ENCODE measurements around the gene ENGASE.

ENGASE gene

GRCh38 chr17:79131701-79132100 is 57.1 kb downstream of the ENGASE start:
- no peaks in the 10 kb centered on the region for H3K36me3 ChIP-seq (ENCODE audit: control insufficient read depth, insufficient read depth, low read length)
- H3K4me3 ChIP-seq (ENCODE audit: low read depth, low read length), result no peak overlapping the region
- no peaks in the 10 kb centered on the region for H3K27me3 ChIP-seq (ENCODE audit: control insufficient read depth, insufficient read depth, low read length)
- H3K9ac ChIP-seq (ENCODE audit: low read depth, low read length), result no peak overlapping the region
- no peaks in the 10 kb centered on the region for H3K4me1 ChIP-seq (ENCODE audit: control insufficient read depth, insufficient read depth, low read length)
- no peaks in the 10 kb centered on the region for H3K9me3 ChIP-seq (ENCODE audit: control insufficient read depth, insufficient read depth, low read length)

GRCh38 chr17:79132271-79133064 is 57.8 kb downstream of the ENGASE start:
- no peaks in the 10 kb centered on the region for H3K9me3 ChIP-seq (ENCODE audit: control insufficient read depth, insufficient read depth, low read length)
- no peak overlapping the region for H3K9ac ChIP-seq (ENCODE audit: low read depth, low read length)
- H3K4me3 ChIP-seq (ENCODE audit: low read depth, low read length), result no peak overlapping the region
- H3K27me3 ChIP-seq (ENCODE audit: control insufficient read depth, insufficient read depth, low read length), result no peaks in the 10 kb centered on the region
- H3K36me3 ChIP-seq (ENCODE audit: control insufficient read depth, insufficient read depth, low read length), result no peaks in the 10 kb centered on the region
- H3K4me1 ChIP-seq (ENCODE audit: control insufficient read depth, insufficient read depth, low read length), result no peaks in the 10 kb centered on the region

- Histone ChIP-seq H3K4me3 (ENCODE audit: low read depth, low read length) (no peak overlapping the region), H3K4me1 (ENCODE audit: control insufficient read depth, insufficient read depth, low read length) (no peaks in the 10 kb centered on the region), H3K9ac (ENCODE audit: low read depth, low read length) (no peak overlapping the region), H3K27me3 (ENCODE audit: control insufficient read depth, insufficient read depth, low read length) (no peaks in the 10 kb centered on the region), H3K9me3 (ENCODE audit: control insufficient read depth, insufficient read depth, low read length) (no peaks in the 10 kb centered on the region), H3K36me3 (ENCODE audit: control insufficient read depth, insufficient read depth, low read length) (no peaks in the 10 kb centered on the region)
These were observed 58.6 kb downstream of the ENGASE start for GRCh38 chr17:79133214-79133613.

- Histone ChIP-seq H3K9ac (ENCODE audit: low read depth, low read length) (no peak overlapping the region), H3K4me3 (ENCODE audit: low read depth, low read length) (no peak overlapping the region), H3K4me1 (ENCODE audit: control insufficient read depth, insufficient read depth, low read length) (no peaks in the 10 kb centered on the region), H3K36me3 (ENCODE audit: control insufficient read depth, insufficient read depth, low read length) (no peaks in the 10 kb centered on the region), H3K27me3 (ENCODE audit: control insufficient read depth, insufficient read depth, low read length) (no peaks in the 10 kb centered on the region), H3K9me3 (ENCODE audit: control insufficient read depth, insufficient read depth, low read length) (no peaks in the 10 kb centered on the region)
These were observed 59.4 kb downstream of the ENGASE start for GRCh38 chr17:79133985-79134384.

- no peak overlapping the region for H3K9ac ChIP-seq (ENCODE audit: low read depth, low read length)
- no peaks in the 10 kb centered on the region for H3K27me3 ChIP-seq (ENCODE audit: control insufficient read depth, insufficient read depth, low read length)
- no peaks in the 10 kb centered on the region for H3K36me3 ChIP-seq (ENCODE audit: control insufficient read depth, insufficient read depth, low read length)
- no peaks in the 10 kb centered on the region for H3K9me3 ChIP-seq (ENCODE audit: control insufficient read depth, insufficient read depth, low read length)
- no peaks in the 10 kb centered on the region for H3K4me1 ChIP-seq (ENCODE audit: control insufficient read depth, insufficient read depth, low read length)
- H3K4me3 ChIP-seq (ENCODE audit: low read depth, low read length), result no peak overlapping the region
These were observed 60.4 kb downstream of the ENGASE start for GRCh38 chr17:79135011-79135410.

- Histone ChIP-seq H3K36me3 (ENCODE audit: control insufficient read depth, insufficient read depth, low read length) (no peaks in the 10 kb centered on the region), H3K27me3 (ENCODE audit: control insufficient read depth, insufficient read depth, low read length) (no peaks in the 10 kb centered on the region), H3K4me1 (ENCODE audit: control insufficient read depth, insufficient read depth, low read length) (no peaks in the 10 kb centered on the region), H3K9ac (ENCODE audit: low read depth, low read length) (no peak overlapping the region), H3K9me3 (ENCODE audit: control insufficient read depth, insufficient read depth, low read length) (no peaks in the 10 kb centered on the region), H3K4me3 (ENCODE audit: low read depth, low read length) (no peak overlapping the region)
These were observed 61.2 kb downstream of the ENGASE start for GRCh38 chr17:79135628-79136405.

Measured in iPS-15b (cell line).